ENCODE measurements around the gene CAPN6. TPM values are rescaled to one million over a fixed set of nuclear protein-coding genes. Genes with fewer than 3 reads are reported as not detected.
A peak's percentile ranks its signal among the peaks of the same experiment; 100 is the strongest.

The CAPN6 gene
- total RNA-seq, 1 experiment from 2014 or later, result 0.08 TPM

GRCh38 chrX:111254896-111255693 is 15.2 kb downstream of the CAPN6 start:
- ChIA-PET CTCF (no interaction called here), POLR2A (no interaction called here)
- Histone ChIP-seq H3K27me3 (ENCODE audit: control insufficient read depth, insufficient read depth, low read length) (no peaks in the 10 kb centered on the region), H3K9me3 (ENCODE audit: control insufficient read depth, insufficient read depth, low read depth, low read length) (no peaks in the 10 kb centered on the region), H3K4me1 (ENCODE audit: control insufficient read depth, insufficient read depth, low read length) (no peaks in the 10 kb centered on the region), H3K36me3 (ENCODE audit: control insufficient read depth, insufficient read depth, low read length) (no peaks in the 10 kb centered on the region), H3K4me3 (ENCODE audit: low read depth in 2 of 2, low read length in 2 of 2) (no peak overlapping the region), H3K27ac (ENCODE audit: low read length) (no peak overlapping the region)
- no peak for TF ChIP-seq SIN3A (IDR thresholded peaks at IDR 0.05; ENCODE audit: borderline replicate concordance, insufficient read depth, low read depth, low read length)
- no peak for TF ChIP-seq REST (IDR thresholded peaks at IDR 0.05; ENCODE audit: insufficient read depth in 1 of 2, low read depth in 2 of 2, low read length in 1 of 2)
- no peak for TF ChIP-seq POLR2AphosphoS5 (IDR thresholded peaks at IDR 0.05; ENCODE audit: low read depth, low read length)
- no peak for TF ChIP-seq TCF7L2 (IDR thresholded peaks at IDR 0.05; ENCODE audit: low read depth, low read length)
- TF ChIP-seq CTCF (IDR thresholded peaks at IDR 0.05), result no peak
- no peak for ATAC-seq
- no peak for DNase-seq (ENCODE audit: low read depth, low spot score)
- intact Hi-C loops (cut with micrococcal nuclease; ENCODE audit: unreplicated experiment) (no loop called here), in situ Hi-C loops (cut with HindIII; ENCODE audit: low pct_unique_long_range_greater_than_20kb, low sequenced_read_pairs) (no loop called here)
- BruUV-seq (replicated peaks), result no TSS peak

DNA sequence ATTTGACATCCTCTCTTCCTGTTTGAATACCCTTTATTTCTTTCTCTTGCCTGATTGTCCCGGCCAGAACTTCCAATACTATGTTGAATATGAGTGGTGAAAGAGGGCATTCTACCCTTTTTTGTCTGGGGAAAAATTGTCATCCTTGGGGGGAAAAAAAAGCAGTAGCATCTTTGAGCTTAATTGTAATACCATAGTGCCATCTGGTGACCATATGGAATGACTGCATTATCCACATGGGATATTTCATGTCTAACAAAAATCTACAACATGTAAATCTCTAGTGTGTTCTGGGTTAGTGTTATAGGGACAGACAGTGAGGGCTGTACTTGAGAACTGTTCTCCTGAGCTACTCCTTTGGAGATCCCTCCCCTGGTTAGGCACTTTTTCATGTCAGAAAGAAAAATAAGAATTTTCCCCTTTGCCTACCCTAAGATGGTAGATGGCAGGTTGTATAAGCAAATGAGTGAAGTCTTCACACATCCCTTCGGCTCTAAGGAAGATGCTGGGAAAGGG is 26.0 kb downstream of the CAPN6 start:
- BruUV-seq (replicated peaks), result no TSS peak
- POLR2A ChIA-PET, result no interaction called here
- intact Hi-C loops (cut with micrococcal nuclease; ENCODE audit: unreplicated experiment), result loop anchor here (2.0 to 10.0 kb wide), 5 partner anchors 69 to 799 kb away; partner anchors contain the start of gene PAK3
- Histone ChIP-seq H3K36me3 (ENCODE audit: control insufficient read depth, insufficient read depth, low read length) (no peaks in the 10 kb centered on the region), H3K4me3 (ENCODE audit: low read depth in 2 of 2, low read length in 2 of 2) (no peak overlapping the region), H3K27ac (ENCODE audit: low read length) (no peak overlapping the region), H3K4me1 (ENCODE audit: control insufficient read depth, insufficient read depth, low read length) (no peaks in the 10 kb centered on the region), H3K27me3 (ENCODE audit: control insufficient read depth, insufficient read depth, low read length) (no peaks in the 10 kb centered on the region; the same call in 1 of the 2 replicates), H3K9me3 (ENCODE audit: control insufficient read depth, insufficient read depth, low read depth, low read length) (no peaks in the 10 kb centered on the region)
- no peak for DNase-seq (ENCODE audit: low read depth, low spot score)
- no peak for ATAC-seq
- no peak for TF ChIP-seq TCF7L2 (IDR thresholded peaks at IDR 0.05; ENCODE audit: low read depth, low read length)
- peak; percentile 60; the same call in 1 of the 2 replicates for TF ChIP-seq CTCF (IDR thresholded peaks at IDR 0.05)
- CTCF ChIA-PET, result interaction anchor here (0.6 to 1.0 kb wide), 3 partner anchors 51 to 391 kb away, joined by 3 to 11 read pairs (median 8); no protein-coding TSS in a partner anchor
- in situ Hi-C loops (cut with HindIII; ENCODE audit: low pct_unique_long_range_greater_than_20kb, low sequenced_read_pairs), result no loop called here

Measured in Panc1 (cell line).